ENCODE results near the gene TMBIM4. TPM values are rescaled to one million over a fixed set of nuclear protein-coding genes. Genes with fewer than 3 reads are reported as not detected.

The TMBIM4 gene
- total and polyA plus RNA-seq, 2 experiments from 2014 or later: 59.6 to 63.6 TPM

DNA sequence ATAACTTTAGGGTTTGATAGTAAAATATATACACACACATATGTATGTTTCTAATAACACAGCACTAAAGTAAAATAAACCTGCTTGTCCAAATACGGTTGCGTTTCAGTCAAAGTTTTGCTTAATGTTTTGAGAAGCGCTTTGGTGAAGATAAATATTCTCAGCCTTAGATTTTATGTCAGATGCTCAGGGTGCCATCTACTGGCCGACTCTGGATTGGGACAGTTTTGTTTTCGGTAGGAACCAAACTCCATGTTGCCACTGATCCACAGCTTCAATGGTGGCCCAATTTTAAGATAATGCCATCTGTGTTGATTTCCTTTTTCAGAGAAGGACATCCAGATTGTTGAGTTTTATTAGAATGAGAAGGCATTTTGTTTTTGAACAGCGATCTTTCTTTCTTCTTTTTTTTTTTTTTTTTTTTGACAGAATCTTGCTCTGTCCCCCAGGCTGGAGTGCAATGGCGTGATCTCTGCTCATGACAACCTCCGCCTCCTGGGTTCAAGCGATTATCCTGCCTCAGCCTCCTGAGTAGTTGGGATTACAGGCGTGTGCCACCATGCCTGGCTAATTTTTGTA is 82.3 kb downstream of the TMBIM4 start:
- H3K79me2 ChIP-seq (replicated peaks; ENCODE audit: insufficient read depth): no peaks in the 10 kb centered on the region
- no peaks in the 10 kb centered on the region for H3K36me3 ChIP-seq (ENCODE audit: insufficient read depth)
- DNase-seq (ENCODE audit: low spot score) (peak; percentile 80), ATAC-seq (peak; percentile 65)
- H3K27ac Mint-ChIP-seq: no peak overlapping the region
- no peak overlapping the region for H2AFZ ChIP-seq
- H3K9me3 Mint-ChIP-seq: peaks cover 3% of the 10 kb centered on the region; the same call in 1 of the 3 replicates
- H3K4me1 ChIP-seq (ENCODE audit: insufficient read depth): no peaks in the 10 kb centered on the region
- H3K4me1 Mint-ChIP-seq: peaks cover under 1% of the 10 kb centered on the region; the same call in 2 of the 3 replicates
- TF ChIP-seq ZNF114 (CRISPR knock-in tag; IDR thresholded peaks at IDR 0.05): no peak
- TF ChIP-seq, protein P1, sequence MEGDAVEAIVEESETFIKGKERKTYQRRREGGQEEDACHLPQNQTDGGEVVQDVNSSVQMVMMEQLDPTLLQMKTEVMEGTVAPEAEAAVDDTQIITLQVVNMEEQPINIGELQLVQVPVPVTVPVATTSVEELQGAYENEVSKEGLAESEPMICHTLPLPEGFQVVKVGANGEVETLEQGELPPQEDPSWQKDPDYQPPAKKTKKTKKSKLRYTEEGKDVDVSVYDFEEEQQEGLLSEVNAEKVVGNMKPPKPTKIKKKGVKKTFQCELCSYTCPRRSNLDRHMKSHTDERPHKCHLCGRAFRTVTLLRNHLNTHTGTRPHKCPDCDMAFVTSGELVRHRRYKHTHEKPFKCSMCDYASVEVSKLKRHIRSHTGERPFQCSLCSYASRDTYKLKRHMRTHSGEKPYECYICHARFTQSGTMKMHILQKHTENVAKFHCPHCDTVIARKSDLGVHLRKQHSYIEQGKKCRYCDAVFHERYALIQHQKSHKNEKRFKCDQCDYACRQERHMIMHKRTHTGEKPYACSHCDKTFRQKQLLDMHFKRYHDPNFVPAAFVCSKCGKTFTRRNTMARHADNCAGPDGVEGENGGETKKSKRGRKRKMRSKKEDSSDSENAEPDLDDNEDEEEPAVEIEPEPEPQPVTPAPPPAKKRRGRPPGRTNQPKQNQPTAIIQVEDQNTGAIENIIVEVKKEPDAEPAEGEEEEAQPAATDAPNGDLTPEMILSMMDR (conservative IDR thresholded peaks at IDR 0.05; ENCODE audit: low read depth in 2 of 2): peak; percentile 88 to 91
- H3K9me2 ChIP-seq (ENCODE audit: insufficient read depth): no peaks in the 10 kb centered on the region
- no peaks in the 10 kb centered on the region for H3K36me3 Mint-ChIP-seq (ENCODE audit: low read depth)
- no peak overlapping the region for H3K4me2 ChIP-seq
- H3K4me3 Mint-ChIP-seq: no peak overlapping the region
- no peak overlapping the region for H3K27ac ChIP-seq (ENCODE audit: low read depth)
- H3K4me3 ChIP-seq: no peak overlapping the region
- H3K27me3 ChIP-seq (ENCODE audit: insufficient read depth): no peaks in the 10 kb centered on the region
- peaks cover 2% of the 10 kb centered on the region for H3K27me3 Mint-ChIP-seq (ENCODE audit: insufficient read depth, low read depth, poor library complexity)
- H3F3A ChIP-seq (replicated peaks; ENCODE audit: low read depth): no peaks in the 10 kb centered on the region
- no peaks in the 10 kb centered on the region for H4K20me1 ChIP-seq (replicated peaks; ENCODE audit: insufficient read depth)

DNA sequence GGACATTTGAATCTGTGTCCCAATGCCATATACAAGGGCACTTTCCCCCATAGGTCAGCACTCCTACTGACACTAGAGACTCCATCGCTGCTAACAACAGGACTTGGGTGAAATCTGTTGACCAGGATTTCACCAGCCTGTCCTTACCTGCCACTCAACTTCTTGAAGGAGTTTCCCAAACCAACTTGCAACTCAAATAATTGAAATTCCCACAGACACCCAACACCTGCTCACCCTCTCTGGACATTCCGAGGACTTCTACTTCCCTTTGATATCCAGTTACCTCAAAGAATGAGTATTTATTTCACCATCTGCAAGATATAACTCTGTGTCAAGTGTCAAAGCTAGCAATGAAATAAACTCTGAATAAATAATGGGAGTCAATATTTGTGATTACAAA is 83.8 kb downstream of the TMBIM4 start:
- TF ChIP-seq EZH2phosphoT487 (IDR thresholded peaks at IDR 0.05; ENCODE audit: unreplicated experiment) (no peak), ZNF331 (CRISPR knock-in tag; IDR thresholded peaks at IDR 0.05; ENCODE audit: low read depth) (no peak), NANOG (IDR thresholded peaks at IDR 0.05; ENCODE audit: borderline replicate concordance) (no peak), ZNF114 (CRISPR knock-in tag; IDR thresholded peaks at IDR 0.05) (no peak), STAT1 (IDR thresholded peaks at IDR 0.05; ENCODE audit: unreplicated experiment) (no peak)
- TF ChIP-seq, protein P1 (conservative IDR thresholded peaks at IDR 0.05; ENCODE audit: low read depth in 2 of 2): no peak
- TF ChIP-seq, protein P2, sequence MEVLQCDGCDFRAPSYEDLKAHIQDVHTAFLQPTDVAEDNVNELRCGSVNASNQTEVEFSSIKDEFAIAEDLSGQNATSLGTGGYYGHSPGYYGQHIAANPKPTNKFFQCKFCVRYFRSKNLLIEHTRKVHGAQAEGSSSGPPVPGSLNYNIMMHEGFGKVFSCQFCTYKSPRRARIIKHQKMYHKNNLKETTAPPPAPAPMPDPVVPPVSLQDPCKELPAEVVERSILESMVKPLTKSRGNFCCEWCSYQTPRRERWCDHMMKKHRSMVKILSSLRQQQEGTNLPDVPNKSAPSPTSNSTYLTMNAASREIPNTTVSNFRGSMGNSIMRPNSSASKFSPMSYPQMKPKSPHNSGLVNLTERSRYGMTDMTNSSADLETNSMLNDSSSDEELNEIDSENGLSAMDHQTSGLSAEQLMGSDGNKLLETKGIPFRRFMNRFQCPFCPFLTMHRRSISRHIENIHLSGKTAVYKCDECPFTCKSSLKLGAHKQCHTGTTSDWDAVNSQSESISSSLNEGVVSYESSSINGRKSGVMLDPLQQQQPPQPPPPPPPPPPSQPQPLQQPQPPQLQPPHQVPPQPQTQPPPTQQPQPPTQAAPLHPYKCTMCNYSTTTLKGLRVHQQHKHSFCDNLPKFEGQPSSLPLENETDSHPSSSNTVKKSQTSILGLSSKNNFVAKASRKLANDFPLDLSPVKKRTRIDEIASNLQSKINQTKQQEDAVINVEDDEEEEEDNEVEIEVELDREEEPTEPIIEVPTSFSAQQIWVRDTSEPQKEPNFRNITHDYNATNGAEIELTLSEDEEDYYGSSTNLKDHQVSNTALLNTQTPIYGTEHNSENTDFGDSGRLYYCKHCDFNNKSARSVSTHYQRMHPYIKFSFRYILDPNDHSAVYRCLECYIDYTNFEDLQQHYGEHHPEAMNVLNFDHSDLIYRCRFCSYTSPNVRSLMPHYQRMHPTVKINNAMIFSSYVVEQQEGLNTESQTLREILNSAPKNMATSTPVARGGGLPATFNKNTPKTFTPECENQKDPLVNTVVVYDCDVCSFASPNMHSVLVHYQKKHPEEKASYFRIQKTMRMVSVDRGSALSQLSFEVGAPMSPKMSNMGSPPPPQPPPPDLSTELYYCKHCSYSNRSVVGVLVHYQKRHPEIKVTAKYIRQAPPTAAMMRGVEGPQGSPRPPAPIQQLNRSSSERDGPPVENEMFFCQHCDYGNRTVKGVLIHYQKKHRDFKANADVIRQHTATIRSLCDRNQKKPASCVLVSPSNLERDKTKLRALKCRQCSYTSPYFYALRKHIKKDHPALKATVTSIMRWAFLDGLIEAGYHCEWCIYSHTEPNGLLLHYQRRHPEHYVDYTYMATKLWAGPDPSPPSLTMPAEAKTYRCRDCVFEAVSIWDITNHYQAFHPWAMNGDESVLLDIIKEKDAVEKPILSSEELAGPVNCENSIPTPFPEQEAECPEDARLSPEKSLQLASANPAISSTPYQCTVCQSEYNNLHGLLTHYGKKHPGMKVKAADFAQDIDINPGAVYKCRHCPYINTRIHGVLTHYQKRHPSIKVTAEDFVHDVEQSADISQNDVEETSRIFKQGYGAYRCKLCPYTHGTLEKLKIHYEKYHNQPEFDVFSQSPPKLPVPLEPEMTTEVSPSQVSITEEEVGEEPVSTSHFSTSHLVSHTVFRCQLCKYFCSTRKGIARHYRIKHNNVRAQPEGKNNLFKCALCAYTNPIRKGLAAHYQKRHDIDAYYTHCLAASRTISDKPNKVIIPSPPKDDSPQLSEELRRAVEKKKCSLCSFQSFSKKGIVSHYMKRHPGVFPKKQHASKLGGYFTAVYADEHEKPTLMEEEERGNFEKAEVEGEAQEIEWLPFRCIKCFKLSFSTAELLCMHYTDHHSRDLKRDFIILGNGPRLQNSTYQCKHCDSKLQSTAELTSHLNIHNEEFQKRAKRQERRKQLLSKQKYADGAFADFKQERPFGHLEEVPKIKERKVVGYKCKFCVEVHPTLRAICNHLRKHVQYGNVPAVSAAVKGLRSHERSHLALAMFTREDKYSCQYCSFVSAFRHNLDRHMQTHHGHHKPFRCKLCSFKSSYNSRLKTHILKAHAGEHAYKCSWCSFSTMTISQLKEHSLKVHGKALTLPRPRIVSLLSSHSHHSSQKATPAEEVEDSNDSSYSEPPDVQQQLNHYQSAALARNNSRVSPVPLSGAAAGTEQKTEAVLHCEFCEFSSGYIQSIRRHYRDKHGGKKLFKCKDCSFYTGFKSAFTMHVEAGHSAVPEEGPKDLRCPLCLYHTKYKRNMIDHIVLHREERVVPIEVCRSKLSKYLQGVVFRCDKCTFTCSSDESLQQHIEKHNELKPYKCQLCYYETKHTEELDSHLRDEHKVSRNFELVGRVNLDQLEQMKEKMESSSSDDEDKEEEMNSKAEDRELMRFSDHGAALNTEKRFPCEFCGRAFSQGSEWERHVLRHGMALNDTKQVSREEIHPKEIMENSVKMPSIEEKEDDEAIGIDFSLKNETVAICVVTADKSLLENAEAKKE (CRISPR knock-in tag; IDR thresholded peaks at IDR 0.05): no peak
- no peak for ATAC-seq
- Histone ChIP-seq H3K27ac (ENCODE audit: low read depth) (no peak overlapping the region), H2AFZ (peak overlapping the region; percentile 19; the same call in 1 of the 2 replicates), H3K36me3 (ENCODE audit: insufficient read depth) (no peaks in the 10 kb centered on the region), H3K4me1 (ENCODE audit: insufficient read depth) (no peaks in the 10 kb centered on the region), H3K79me2 (replicated peaks; ENCODE audit: insufficient read depth) (no peaks in the 10 kb centered on the region), H3K4me2 (no peak overlapping the region), H3K9me2 (ENCODE audit: insufficient read depth) (no peaks in the 10 kb centered on the region), H4K20me1 (replicated peaks; ENCODE audit: insufficient read depth) (no peaks in the 10 kb centered on the region), H3K27me3 (ENCODE audit: insufficient read depth) (no peaks in the 10 kb centered on the region), H3K4me3 (no peak overlapping the region), H3F3A (replicated peaks; ENCODE audit: low read depth) (no peaks in the 10 kb centered on the region)
- DNase-seq (ENCODE audit: low spot score): no peak
- no peaks in the 10 kb centered on the region for H3K36me3 Mint-ChIP-seq (ENCODE audit: low read depth)
- H3K4me3 Mint-ChIP-seq: no peak overlapping the region
- no peaks in the 10 kb centered on the region; the same call in 2 of the 3 replicates for H3K4me1 Mint-ChIP-seq
- H3K27me3 Mint-ChIP-seq (ENCODE audit: insufficient read depth, low read depth, poor library complexity): peaks cover 2% of the 10 kb centered on the region
- H3K9me3 Mint-ChIP-seq: peaks cover 3% of the 10 kb centered on the region; the same call in 1 of the 3 replicates
- no peak overlapping the region for H3K27ac Mint-ChIP-seq
